Measurements from ENCODE around the gene DYDC2.
A peak's percentile ranks its signal among the peaks of the same experiment; 100 is the strongest.

Gene DYDC2

GRCh38 chr10:80379701-80380100, 23.1 kb downstream of the DYDC2 start:
- Histone ChIP-seq H3K4me3 (ENCODE audit: severe bottlenecking) (no peak overlapping the region), H3K4me1 (ENCODE audit: insufficient read depth, poor library complexity, severe bottlenecking) (no peaks in the 10 kb centered on the region), H3K9me3 (ENCODE audit: severe bottlenecking) (no peaks in the 10 kb centered on the region), H3K27ac (ENCODE audit: poor library complexity, severe bottlenecking) (no peak overlapping the region), H3K27me3 (ENCODE audit: insufficient read depth, poor library complexity, severe bottlenecking) (no peaks in the 10 kb centered on the region), H3K36me3 (ENCODE audit: low read depth) (no peaks in the 10 kb centered on the region)
- no peak for ATAC-seq (ENCODE audit: low read depth)
- TF ChIP-seq CTCF (IDR thresholded peaks at IDR 0.05; ENCODE audit: poor library complexity, severe bottlenecking), result no peak
- no peak for DNase-seq (ENCODE audit: low spot score)

- no peaks in the 10 kb centered on the region for H3K27me3 ChIP-seq (ENCODE audit: insufficient read depth, poor library complexity, severe bottlenecking)
- no peak for ATAC-seq (ENCODE audit: low read depth)
- no peak for DNase-seq (ENCODE audit: low spot score)
- H3K27ac ChIP-seq (ENCODE audit: poor library complexity, severe bottlenecking), result no peak overlapping the region
- no peak for TF ChIP-seq CTCF (IDR thresholded peaks at IDR 0.05; ENCODE audit: poor library complexity, severe bottlenecking)
- H3K4me3 ChIP-seq (ENCODE audit: severe bottlenecking), result no peak overlapping the region
- H3K9me3 ChIP-seq (ENCODE audit: severe bottlenecking), result no peaks in the 10 kb centered on the region
- no peaks in the 10 kb centered on the region for H3K4me1 ChIP-seq (ENCODE audit: insufficient read depth, poor library complexity, severe bottlenecking)
- H3K36me3 ChIP-seq (ENCODE audit: low read depth), result no peaks in the 10 kb centered on the region
Measured at GRCh38 chr10:80380185-80380584, 23.6 kb downstream of the DYDC2 start.

GRCh38 chr10:80382989-80383388, 26.4 kb downstream of the DYDC2 start:
- ATAC-seq (ENCODE audit: low read depth), result no peak
- no peak overlapping the region for H3K27ac ChIP-seq (ENCODE audit: poor library complexity, severe bottlenecking)
- no peaks in the 10 kb centered on the region for H3K36me3 ChIP-seq (ENCODE audit: low read depth)
- H3K9me3 ChIP-seq (ENCODE audit: severe bottlenecking), result no peaks in the 10 kb centered on the region
- H3K27me3 ChIP-seq (ENCODE audit: insufficient read depth, poor library complexity, severe bottlenecking), result no peaks in the 10 kb centered on the region
- H3K4me3 ChIP-seq (ENCODE audit: severe bottlenecking), result no peak overlapping the region
- no peak for DNase-seq (ENCODE audit: low spot score)
- TF ChIP-seq CTCF (IDR thresholded peaks at IDR 0.05; ENCODE audit: poor library complexity, severe bottlenecking), result peak; percentile 76
- no peaks in the 10 kb centered on the region for H3K4me1 ChIP-seq (ENCODE audit: insufficient read depth, poor library complexity, severe bottlenecking)

GRCh38 chr10:80390740-80391139, 34.2 kb downstream of the DYDC2 start:
- H3K4me1 ChIP-seq (ENCODE audit: insufficient read depth, poor library complexity, severe bottlenecking), result no peaks in the 10 kb centered on the region
- DNase-seq (ENCODE audit: low spot score), result no peak
- no peak overlapping the region for H3K27ac ChIP-seq (ENCODE audit: poor library complexity, severe bottlenecking)
- H3K9me3 ChIP-seq (ENCODE audit: severe bottlenecking), result no peaks in the 10 kb centered on the region
- no peak for TF ChIP-seq CTCF (IDR thresholded peaks at IDR 0.05; ENCODE audit: poor library complexity, severe bottlenecking)
- H3K27me3 ChIP-seq (ENCODE audit: insufficient read depth, poor library complexity, severe bottlenecking), result no peaks in the 10 kb centered on the region
- H3K36me3 ChIP-seq (ENCODE audit: low read depth), result no peaks in the 10 kb centered on the region
- no peak overlapping the region for H3K4me3 ChIP-seq (ENCODE audit: severe bottlenecking)
- ATAC-seq (ENCODE audit: low read depth), result no peak

GRCh38 chr10:80392250-80392649, 35.7 kb downstream of the DYDC2 start:
- ATAC-seq (ENCODE audit: low read depth), result no peak
- Histone ChIP-seq H3K36me3 (ENCODE audit: low read depth) (no peaks in the 10 kb centered on the region), H3K27ac (ENCODE audit: poor library complexity, severe bottlenecking) (no peak overlapping the region), H3K4me3 (ENCODE audit: severe bottlenecking) (no peak overlapping the region), H3K27me3 (ENCODE audit: insufficient read depth, poor library complexity, severe bottlenecking) (no peaks in the 10 kb centered on the region), H3K4me1 (ENCODE audit: insufficient read depth, poor library complexity, severe bottlenecking) (no peaks in the 10 kb centered on the region), H3K9me3 (ENCODE audit: severe bottlenecking) (no peaks in the 10 kb centered on the region)
- TF ChIP-seq CTCF (IDR thresholded peaks at IDR 0.05; ENCODE audit: poor library complexity, severe bottlenecking), result no peak
- no peak for DNase-seq (ENCODE audit: low spot score)
